ENCODE data around the gene TMED3. TPM values are rescaled to one million over a fixed set of nuclear protein-coding genes. Genes with fewer than 3 reads are reported as not detected.

Gene TMED3
- 156 to 191 TPM (median 187 TPM) in 5 replicates for total RNA-seq (2022; extraction: Qiagen RNA extraction)

GRCh38 chr15:79310985-79311900 is at the start of gene TMED3:
Gene TMED3, plus strand, starts transcription at chr15:79311112. Its CDS starts 138 bp downstream, at chr15:79311250.

DNA sequence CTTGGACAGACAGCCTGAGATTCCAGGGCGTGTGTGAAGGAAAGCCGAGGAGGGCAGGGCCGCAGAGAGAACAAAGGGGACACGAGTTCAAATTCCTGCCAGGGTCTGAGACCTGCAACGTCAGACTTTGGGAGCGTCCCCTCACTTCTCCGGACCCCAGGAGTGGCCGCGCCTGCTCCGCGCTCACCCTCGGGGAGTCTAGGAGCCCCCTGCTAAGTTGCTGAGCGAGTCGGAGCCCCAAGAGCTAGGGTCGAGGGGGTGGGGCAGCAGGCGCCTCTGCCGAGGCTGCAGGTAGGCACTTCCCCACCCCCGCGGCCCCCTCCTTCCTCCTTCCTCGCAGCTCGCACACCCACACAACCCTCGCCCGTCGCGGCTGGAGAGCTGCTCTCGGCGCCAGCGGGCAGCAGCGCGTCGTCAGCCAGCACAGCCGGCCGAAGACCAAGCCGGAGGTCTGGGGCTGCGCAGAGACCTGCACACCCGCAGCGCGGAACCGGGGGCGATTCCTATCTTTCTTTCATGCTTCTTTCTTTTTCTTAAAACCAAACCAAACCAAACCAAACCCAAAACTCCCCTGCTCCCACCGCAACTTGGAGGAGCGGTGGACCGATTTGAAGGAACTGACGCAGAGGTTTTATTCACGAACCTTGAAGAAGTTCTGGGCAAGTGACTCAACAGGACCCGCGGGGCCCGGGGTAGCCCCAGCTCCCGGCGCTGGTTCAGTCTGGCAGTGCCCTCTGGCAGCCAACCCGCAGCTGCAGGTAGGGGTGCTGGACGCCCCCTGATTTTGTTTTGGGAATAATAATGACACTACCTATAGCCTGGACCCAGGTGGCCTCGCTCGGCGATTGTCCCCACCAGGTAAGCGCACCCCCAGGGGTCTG is 28.3 kb upstream of the TMED3 start, which contains the start of gene ANKRD34C:
Gene ANKRD34C, plus strand, starts transcription at position 352 of the 881 bp plus-strand sequence. CDS start 10,563 bp downstream, outside the sequence.

Other genes starting within 250 kb of the TMED3 start
- 0.17 to 0.43 TPM (median 0.34 TPM) in 5 replicates for gene RASGRF1, start 220.3 kb upstream of the TMED3 start, total RNA-seq (2022; extraction: Qiagen RNA extraction)
- gene ANKRD34C, start 28.4 kb upstream of the TMED3 start, total RNA-seq (2022; extraction: Qiagen RNA extraction), result not detected in 5 replicates
- 0.39 to 0.61 TPM (median 0.51 TPM) in 5 replicates for gene MINAR1, start 121.2 kb downstream of the TMED3 start, total RNA-seq (2022; extraction: Qiagen RNA extraction)

Data from A549 treated with Hydrocortisone at 1 μM for 4 hours (cell line).